GM19397 (cell line): ENCODE results near the gene NECAB2.
A peak's percentile ranks its signal among the peaks of the same experiment; 100 is the strongest.

Experiments
- ATAC-seq: cut with Tn5 transposase; IDR thresholded peaks from one replicate; pipeline ENCODE4 v1.9.1; 2021; ENCODE audit warnings: mild to moderate bottlenecking, moderate library complexity; ENCODE audit not compliant: unreplicated experiment

NECAB2 gene

GRCh38 chr16:83951544-83951943 lies 16.5 kb upstream of the NECAB2 start:
- no peak for ATAC-seq

- no peak for ATAC-seq
These were observed 15.5 kb upstream of the NECAB2 start for GRCh38 chr16:83952587-83952939.

- ATAC-seq = peak; percentile 58
These were observed 14.9 kb upstream of the NECAB2 start, which contains the start of gene OSGIN1 for GRCh38 chr16:83952940-83953795. Gene OSGIN1, plus strand, starts transcription at chr16:83953240. Its CDS starts 4,432 bp downstream, at chr16:83957672.

DNA sequence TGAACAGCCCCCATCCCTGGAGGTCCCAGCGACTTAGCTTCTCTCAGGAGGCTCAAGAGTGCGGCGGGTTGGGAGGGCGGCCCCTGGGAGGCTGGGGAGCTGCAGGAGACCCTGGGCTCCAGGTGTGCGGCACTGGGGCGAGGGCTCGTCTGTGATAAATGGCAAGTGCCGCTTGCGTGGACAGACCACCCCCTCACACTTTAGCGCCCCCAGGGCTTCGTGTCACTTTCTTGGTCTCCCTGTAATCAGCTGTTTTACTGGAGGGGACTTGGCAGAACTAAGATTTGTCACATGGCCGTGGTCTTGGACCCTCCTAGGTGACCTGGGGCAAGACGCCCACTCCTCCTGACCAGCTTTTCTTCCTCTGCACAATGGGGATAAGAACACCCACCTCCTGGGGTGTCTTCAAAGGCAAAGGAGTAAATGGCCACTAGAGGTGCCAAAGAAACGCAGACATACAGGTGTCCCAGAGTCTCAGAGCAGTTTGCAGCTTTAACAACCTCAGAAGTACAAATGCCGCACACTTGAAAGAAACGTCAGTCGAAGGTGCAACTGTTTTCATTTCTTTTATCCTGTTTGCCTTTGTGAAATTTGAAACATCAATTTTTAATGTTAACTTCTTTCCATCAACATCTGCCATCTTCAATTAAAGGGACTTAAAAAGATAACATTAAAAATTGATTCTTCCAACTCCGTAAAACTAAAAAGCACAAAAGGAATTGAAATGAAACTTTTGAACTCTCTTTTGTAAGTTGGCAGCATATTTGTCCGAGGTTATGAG lies 14.1 kb upstream of the NECAB2 start:
- ATAC-seq = no peak

DNA sequence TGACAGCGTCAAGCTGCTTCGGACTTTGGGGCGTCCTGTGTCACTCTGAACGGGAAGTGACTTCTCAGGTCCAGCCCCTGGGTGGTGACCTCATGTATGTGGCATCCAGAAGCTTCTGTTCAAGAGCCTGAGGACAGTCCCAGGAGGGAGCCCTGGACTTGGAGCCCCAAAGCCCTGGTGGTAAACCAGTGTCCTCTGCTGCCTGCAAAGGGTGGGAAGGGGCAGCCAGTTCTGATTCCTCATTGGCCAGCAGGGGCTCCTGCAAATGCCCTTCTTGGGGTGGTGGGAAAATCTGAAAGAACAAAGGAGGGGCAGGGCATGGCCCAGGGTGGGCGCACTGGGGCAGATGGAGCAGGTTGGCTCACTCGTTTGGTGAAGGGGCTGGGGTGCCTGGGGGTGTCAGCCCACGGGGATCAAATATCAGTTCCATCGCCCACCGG lies 13.4 kb upstream of the NECAB2 start:
- ATAC-seq = no peak

- ATAC-seq = no peak
These were observed 12.6 kb upstream of the NECAB2 start for GRCh38 chr16:83955218-83956130.

GRCh38 chr16:83956336-83957289 lies 11.4 kb upstream of the NECAB2 start:
- ATAC-seq = no peak

GRCh38 chr16:83957296-83957855 lies 10.7 kb upstream of the NECAB2 start:
- ATAC-seq = no peak

GRCh38 chr16:83958137-83958845 lies 9.8 kb upstream of the NECAB2 start:
- ATAC-seq = no peak

GRCh38 chr16:83958846-83959565 lies 9.0 kb upstream of the NECAB2 start:
- ATAC-seq = no peak

- ATAC-seq = no peak
These were observed 8.2 kb upstream of the NECAB2 start for GRCh38 chr16:83959656-83960434.

DNA sequence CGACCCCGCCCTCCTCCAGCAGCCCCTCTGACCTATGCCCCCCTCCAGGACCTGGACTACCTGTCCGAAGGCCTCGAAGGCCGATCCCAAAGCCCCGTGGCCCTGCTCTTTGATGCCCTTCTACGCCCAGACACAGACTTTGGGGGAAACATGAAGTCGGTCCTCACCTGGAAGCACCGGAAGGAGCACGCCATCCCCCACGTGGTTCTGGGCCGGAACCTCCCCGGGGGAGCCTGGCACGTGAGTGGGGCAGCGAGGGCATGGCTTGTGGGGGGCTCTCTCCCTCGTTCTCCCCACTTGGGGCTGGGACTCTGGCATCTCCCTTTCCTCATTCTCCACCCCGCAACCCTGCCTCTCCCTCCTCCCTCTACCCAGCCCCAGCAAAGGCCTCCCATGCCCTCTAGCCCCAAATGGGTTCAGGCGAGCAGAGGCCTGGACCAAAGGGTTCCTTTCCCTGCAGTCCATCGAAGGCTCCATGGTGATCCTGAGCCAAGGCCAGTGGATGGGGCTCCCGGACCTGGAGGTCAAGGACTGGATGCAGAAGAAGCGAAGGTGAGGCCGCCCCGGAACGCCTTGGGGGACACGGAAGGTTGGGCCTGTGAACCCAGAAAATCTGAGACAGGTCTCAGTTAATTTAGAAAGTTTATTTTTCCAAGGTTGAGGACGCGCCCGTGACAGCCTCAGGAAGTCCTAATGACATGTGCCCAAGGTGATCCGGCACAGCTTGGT lies 7.4 kb upstream of the NECAB2 start:
- no peak for ATAC-seq

- ATAC-seq = no peak
These were observed 6.5 kb upstream of the NECAB2 start for GRCh38 chr16:83961591-83961990.

- ATAC-seq = no peak
These were observed 4.5 kb upstream of the NECAB2 start for GRCh38 chr16:83963277-83964119.

GRCh38 chr16:83964684-83965443 lies 3.2 kb upstream of the NECAB2 start:
- no peak for ATAC-seq
